Neural cell (in vitro differentiated cells): Measurements from ENCODE around the gene STAU1.

Experiments used
- CTCF ChIP-seq: fragments of 450-650 bp; IDR thresholded peaks from 2 replicates; pipeline ENCODE4 v1.5.1; 2014; ENCODE audit warnings: antibody characterized with exemption, mild to moderate bottlenecking, moderate library complexity; ENCODE audit not compliant: poor library complexity, severe bottlenecking
- EP300 ChIP-seq: fragments of 450-650 bp; conservative IDR thresholded peaks from 2 replicates; pipeline ENCODE4 v1.6.1; 2014; ENCODE audit warnings: antibody characterized with exemption, mild to moderate bottlenecking, moderate library complexity; ENCODE audit not compliant: poor library complexity, severe bottlenecking
- POLR2AphosphoS5 ChIP-seq: IDR thresholded peaks from 2 replicates; pipeline ENCODE4 v1.6.1; 2012
- TAF1 ChIP-seq: IDR thresholded peaks from 2 replicates; pipeline ENCODE4 v1.6.1; 2012; ENCODE audit warnings: low read depth

GRCh38 chr20:49151436-49151835, 36.7 kb downstream of the STAU1 start:
- no peak for TF ChIP-seq CTCF
- no peak for TF ChIP-seq POLR2AphosphoS5
- TF ChIP-seq EP300 = no peak
- TF ChIP-seq TAF1 = no peak
